ENCODE data around the gene ZNF584. TPM values are rescaled to one million over a fixed set of nuclear protein-coding genes. Genes with fewer than 3 reads are reported as not detected.
A peak's percentile ranks its signal among the peaks of the same experiment; 100 is the strongest.

The ZNF584 gene
- total RNA-seq, 1 experiment from 2014 or later, result 13.5 TPM

DNA sequence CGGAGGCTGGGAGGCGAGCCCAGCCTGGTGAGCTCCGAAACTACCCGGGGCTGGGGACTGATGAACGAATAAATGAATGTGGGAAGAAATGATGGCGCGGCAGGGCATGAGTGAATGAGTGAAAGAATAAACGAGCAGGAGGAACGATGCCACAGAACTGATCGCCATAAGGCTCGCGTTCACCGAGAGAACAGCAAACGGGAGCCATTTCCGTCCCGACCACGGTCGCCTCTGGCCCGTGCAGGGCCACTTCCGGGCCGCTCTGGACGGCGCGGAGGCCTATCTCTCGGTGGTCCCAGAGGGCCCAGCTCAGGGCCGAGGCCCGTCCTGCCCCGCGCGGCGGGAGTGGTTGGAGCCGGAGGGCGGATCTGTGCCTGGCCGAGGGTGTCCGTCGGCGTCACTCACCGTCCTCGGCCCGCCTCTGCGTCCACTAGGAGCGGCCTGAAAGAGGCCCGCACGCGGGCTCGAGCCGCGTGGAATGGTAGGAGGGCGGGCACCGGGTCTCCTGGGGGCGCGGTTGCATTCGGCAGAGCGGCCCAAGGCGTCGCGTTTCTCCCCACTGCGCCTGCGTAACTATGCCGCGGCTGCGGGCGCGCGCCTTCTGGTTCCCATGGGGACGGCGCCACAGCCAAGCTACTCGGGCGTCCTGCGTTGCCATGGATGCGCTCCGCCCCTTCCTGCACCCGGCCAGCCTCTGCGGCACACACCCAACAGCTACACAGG lies 46.0 kb upstream of the ZNF584 start, which contains the start of gene ZNF497:
Gene ZNF497, minus strand, starts transcription at position 480 of the 723 bp plus-strand sequence. CDS start 5,116 bp downstream, outside the sequence.
- ChIA-PET POLR2A (ENCODE audit: unreplicated experiment) (interaction anchor here (0.5 to 1.1 kb wide), 11 partner anchors 19 to 1122 kb away, joined by 3 to 20 read pairs (median 3); partner anchors contain the start of genes ZBTB45, ZNF584, ZNF776 and ZNF805), CTCF (no interaction called here)
- Histone ChIP-seq H3K27me3 (ENCODE audit: insufficient read depth, low read depth) (no peaks in the 10 kb centered on the region), H3K4me1 (replicated peaks; ENCODE audit: insufficient read depth) (no peaks in the 10 kb centered on the region), H2AFZ (peak within 1 kb of the TSS; percentile 89), H3K36me3 (ENCODE audit: low read depth) (no peaks in the 10 kb centered on the region), H3K9me2 (ENCODE audit: insufficient read depth) (no peaks in the 10 kb centered on the region), H3K4me2 (peak within 1 kb of the TSS; percentile 72), H3K9me3 (ENCODE audit: insufficient read depth, low read depth) (no peaks in the 10 kb centered on the region), H4K20me1 (ENCODE audit: insufficient read depth) (no peaks in the 10 kb centered on the region), H3K27ac (peak within 1 kb of the TSS; percentile 89), H3K4me3 (peak within 1 kb of the TSS; percentile 69), H3K79me2 (ENCODE audit: low read depth) (peaks cover 8% of the 10 kb centered on the region), H3F3A (ENCODE audit: insufficient read depth, low read depth) (no peaks in the 10 kb centered on the region; the same call in 1 of the 2 replicates)
- BruUV-seq (replicated peaks), result no TSS peak
- TF ChIP-seq, protein P1, sequence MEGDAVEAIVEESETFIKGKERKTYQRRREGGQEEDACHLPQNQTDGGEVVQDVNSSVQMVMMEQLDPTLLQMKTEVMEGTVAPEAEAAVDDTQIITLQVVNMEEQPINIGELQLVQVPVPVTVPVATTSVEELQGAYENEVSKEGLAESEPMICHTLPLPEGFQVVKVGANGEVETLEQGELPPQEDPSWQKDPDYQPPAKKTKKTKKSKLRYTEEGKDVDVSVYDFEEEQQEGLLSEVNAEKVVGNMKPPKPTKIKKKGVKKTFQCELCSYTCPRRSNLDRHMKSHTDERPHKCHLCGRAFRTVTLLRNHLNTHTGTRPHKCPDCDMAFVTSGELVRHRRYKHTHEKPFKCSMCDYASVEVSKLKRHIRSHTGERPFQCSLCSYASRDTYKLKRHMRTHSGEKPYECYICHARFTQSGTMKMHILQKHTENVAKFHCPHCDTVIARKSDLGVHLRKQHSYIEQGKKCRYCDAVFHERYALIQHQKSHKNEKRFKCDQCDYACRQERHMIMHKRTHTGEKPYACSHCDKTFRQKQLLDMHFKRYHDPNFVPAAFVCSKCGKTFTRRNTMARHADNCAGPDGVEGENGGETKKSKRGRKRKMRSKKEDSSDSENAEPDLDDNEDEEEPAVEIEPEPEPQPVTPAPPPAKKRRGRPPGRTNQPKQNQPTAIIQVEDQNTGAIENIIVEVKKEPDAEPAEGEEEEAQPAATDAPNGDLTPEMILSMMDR (conservative IDR thresholded peaks at IDR 0.05), result no peak
- no peak for TF ChIP-seq EZH2 (IDR thresholded peaks at IDR 0.05; ENCODE audit: low read depth)
- intact Hi-C loops (cut with micrococcal nuclease; ENCODE audit: unreplicated experiment), result loop anchor here (1.0 to 5.0 kb wide), 4 partner anchors 19 to 105 kb away; partner anchors contain the start of genes ZNF324, ZNF324B, ZNF584 and ZNF837
- DNase-seq, result peak; percentile 88 to 96

DNA sequence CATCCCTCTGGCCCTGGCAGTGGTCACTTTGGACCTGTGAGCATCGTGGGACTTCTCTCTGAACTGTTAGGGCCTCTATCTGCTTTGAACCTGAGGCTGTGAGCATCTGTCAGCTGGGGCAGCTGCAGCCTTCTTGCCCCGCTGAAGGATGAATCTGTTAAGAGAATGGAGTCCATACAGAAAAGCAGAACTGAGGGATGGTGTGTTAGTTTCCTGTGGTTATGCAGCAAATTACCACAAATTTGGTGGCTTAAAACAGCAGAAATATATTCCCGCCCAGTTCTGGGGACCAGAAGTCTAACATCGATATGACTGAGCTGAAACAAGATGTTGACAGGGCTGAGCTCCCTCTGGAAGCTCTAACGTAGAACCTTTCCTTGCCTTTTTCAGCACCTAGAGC lies 44.3 kb upstream of the ZNF584 start:
- Histone ChIP-seq H3K4me1 (replicated peaks; ENCODE audit: insufficient read depth) (no peaks in the 10 kb centered on the region), H3K4me2 (no peak overlapping the region), H3K27ac (no peak overlapping the region), H3K79me2 (ENCODE audit: low read depth) (peaks cover 8% of the 10 kb centered on the region), H3F3A (ENCODE audit: insufficient read depth, low read depth) (no peaks in the 10 kb centered on the region; the same call in 1 of the 2 replicates), H3K9me3 (ENCODE audit: insufficient read depth, low read depth) (no peaks in the 10 kb centered on the region), H2AFZ (no peak overlapping the region), H3K27me3 (ENCODE audit: insufficient read depth, low read depth) (no peaks in the 10 kb centered on the region), H3K36me3 (ENCODE audit: low read depth) (no peaks in the 10 kb centered on the region), H4K20me1 (ENCODE audit: insufficient read depth) (no peaks in the 10 kb centered on the region), H3K9me2 (ENCODE audit: insufficient read depth) (no peaks in the 10 kb centered on the region), H3K4me3 (no peak overlapping the region)
- BruUV-seq (replicated peaks), result no TSS peak
- no peak for TF ChIP-seq EZH2 (IDR thresholded peaks at IDR 0.05; ENCODE audit: low read depth)
- TF ChIP-seq, protein P1 (conservative IDR thresholded peaks at IDR 0.05), result no peak
- intact Hi-C loops (cut with micrococcal nuclease; ENCODE audit: unreplicated experiment), result loop anchor here (5.0 kb wide), 3 partner anchors 43 to 103 kb away; partner anchors contain the start of genes ZNF324, ZNF324B and ZNF584
- POLR2A ChIA-PET (ENCODE audit: unreplicated experiment), result interaction anchor here (0.6 kb wide), 1 partner anchor 135 kb away, joined by 3 read pairs; no protein-coding TSS in a partner anchor
- no peak for DNase-seq
- CTCF ChIA-PET, result no interaction called here

DNA sequence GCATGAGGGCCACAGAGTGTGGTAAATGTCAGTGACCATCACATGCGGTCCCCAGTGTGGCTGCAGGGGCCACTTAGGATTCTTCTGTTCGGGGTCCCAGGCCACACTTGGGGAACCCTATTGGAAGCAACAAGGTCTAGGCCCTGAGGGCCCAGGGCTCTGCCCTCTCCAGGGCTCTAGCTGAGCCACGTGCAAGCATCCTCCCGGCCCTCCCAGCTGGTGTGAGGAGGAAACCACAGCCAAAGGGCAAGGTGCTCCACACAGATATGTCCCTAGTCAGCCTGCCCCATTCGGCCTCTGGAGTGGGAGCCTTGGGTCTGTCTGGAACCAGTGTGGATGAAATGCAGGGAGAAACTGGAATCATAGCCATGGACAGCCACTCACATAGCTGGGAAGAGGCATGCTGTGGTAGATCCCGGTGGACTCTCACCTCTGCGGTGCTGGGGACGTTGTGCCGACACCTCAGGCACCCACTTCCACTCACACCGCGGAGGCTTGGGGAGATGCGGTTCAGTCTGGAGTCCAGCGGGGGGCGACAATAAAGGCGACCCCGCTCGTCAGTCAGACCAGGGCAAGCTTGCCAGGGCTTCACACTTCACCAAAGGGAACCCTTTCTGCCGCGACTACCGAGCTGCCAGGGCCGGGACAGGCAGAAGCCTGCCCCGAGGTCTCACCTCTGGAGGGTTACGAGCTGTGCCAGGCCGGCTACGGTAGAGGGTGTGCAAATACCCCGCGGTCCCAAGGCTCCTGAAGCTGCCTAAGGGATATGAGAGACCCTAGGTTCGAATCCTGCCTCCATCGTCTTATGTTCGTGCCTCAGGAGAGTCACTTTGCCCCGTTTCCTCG lies 41.6 kb upstream of the ZNF584 start:
- POLR2A ChIA-PET (ENCODE audit: unreplicated experiment), result no interaction called here
- H3K27me3 ChIP-seq (ENCODE audit: insufficient read depth, low read depth), result no peaks in the 10 kb centered on the region
- H3K27ac ChIP-seq, result no peak overlapping the region
- H3K4me3 ChIP-seq, result no peak overlapping the region
- H2AFZ ChIP-seq, result no peak overlapping the region
- no peaks in the 10 kb centered on the region for H3K9me3 ChIP-seq (ENCODE audit: insufficient read depth, low read depth)
- no peak for DNase-seq
- H4K20me1 ChIP-seq (ENCODE audit: insufficient read depth), result no peaks in the 10 kb centered on the region
- intact Hi-C loops (cut with micrococcal nuclease; ENCODE audit: unreplicated experiment), result no loop called here
- no TSS peak for BruUV-seq (replicated peaks)
- H3K9me2 ChIP-seq (ENCODE audit: insufficient read depth), result no peaks in the 10 kb centered on the region
- no peaks in the 10 kb centered on the region for H3K79me2 ChIP-seq (ENCODE audit: low read depth)
- H3F3A ChIP-seq (ENCODE audit: insufficient read depth, low read depth), result no peaks in the 10 kb centered on the region; the same call in 1 of the 2 replicates
- no peaks in the 10 kb centered on the region for H3K4me1 ChIP-seq (replicated peaks; ENCODE audit: insufficient read depth)
- TF ChIP-seq EZH2 (IDR thresholded peaks at IDR 0.05; ENCODE audit: low read depth), result no peak
- CTCF ChIA-PET, result no interaction called here
- no peak overlapping the region for H3K4me2 ChIP-seq
- no peaks in the 10 kb centered on the region for H3K36me3 ChIP-seq (ENCODE audit: low read depth)
